Central memory CD4-positive, alpha-beta T cell (primary cell): Measurements from ENCODE around the gene HOXD3.
A peak's percentile ranks its signal among the peaks of the same experiment; 100 is the strongest.

Source experiments
- DNase-seq: peaks from one replicate; pipeline ENCODE4 v3.0.0; 2022

HOXD3 gene

GRCh38 chr2:176121190-176122051 is 35.7 kb upstream of the HOXD3 start:
- no peak for DNase-seq

- no peak for DNase-seq
These were observed 34.9 kb upstream of the HOXD3 start for GRCh38 chr2:176122052-176122682.

DNA sequence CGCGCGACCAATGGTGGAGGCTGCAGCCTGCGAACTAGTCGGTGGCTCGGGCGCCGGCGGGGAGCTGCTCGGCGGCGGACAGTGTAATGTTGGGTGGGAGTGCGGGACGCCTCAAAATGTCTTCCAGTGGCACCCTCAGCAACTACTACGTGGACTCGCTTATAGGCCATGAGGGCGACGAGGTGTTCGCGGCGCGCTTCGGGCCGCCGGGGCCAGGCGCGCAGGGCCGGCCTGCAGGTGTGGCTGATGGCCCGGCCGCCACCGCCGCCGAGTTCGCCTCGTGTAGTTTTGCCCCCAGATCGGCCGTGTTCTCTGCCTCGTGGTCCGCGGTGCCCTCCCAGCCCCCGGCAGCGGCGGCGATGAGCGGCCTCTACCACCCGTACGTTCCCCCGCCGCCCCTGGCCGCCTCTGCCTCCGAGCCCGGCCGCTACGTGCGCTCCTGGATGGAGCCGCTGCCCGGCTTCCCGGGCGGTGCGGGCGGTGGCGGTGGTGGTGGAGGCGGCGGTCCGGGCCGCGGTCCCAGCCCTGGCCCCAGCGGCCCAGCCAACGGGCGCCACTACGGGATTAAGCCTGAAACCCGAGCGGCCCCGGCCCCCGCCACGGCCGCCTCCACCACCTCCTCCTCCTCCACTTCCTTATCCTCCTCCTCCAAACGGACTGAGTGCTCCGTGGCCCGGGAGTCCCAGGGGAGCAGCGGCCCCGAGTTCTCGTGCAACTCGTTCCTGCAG is 34.3 kb upstream of the HOXD3 start, which contains the start of gene HOXD9:
Gene HOXD9, plus strand, starts transcription at position 37 of the 728 bp plus-strand sequence. Its CDS starts 50 bp downstream, at position 87.
- DNase-seq = no peak

DNA sequence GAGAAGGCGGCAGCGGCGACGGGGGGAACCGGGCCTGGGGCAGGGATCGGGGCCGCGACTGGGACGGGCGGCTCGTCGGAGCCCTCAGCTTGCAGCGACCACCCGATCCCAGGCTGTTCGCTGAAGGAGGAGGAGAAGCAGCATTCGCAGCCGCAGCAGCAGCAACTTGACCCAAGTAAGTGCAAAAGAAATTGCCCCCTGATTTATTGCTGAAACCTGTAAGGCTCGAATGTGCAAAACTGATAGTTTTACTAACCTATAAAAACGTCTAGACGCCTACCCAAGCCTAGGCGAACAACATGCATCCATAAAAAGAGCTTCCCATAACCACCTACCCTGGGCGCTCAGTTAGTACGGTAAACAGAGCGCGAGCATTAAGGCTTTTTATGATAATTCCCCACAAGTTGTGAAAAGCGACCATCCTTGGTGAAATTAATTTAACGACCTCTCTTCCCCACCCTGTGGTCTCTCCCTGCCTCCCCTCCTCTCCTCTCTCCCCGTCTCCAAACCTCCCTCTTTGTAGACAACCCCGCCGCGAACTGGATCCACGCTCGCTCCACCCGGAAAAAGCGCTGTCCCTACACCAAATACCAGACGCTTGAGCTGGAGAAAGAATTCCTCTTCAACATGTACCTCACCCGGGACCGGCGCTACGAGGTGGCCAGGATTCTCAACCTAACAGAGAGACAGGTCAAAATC is 33.5 kb upstream of the HOXD3 start:
- no peak for DNase-seq

DNA sequence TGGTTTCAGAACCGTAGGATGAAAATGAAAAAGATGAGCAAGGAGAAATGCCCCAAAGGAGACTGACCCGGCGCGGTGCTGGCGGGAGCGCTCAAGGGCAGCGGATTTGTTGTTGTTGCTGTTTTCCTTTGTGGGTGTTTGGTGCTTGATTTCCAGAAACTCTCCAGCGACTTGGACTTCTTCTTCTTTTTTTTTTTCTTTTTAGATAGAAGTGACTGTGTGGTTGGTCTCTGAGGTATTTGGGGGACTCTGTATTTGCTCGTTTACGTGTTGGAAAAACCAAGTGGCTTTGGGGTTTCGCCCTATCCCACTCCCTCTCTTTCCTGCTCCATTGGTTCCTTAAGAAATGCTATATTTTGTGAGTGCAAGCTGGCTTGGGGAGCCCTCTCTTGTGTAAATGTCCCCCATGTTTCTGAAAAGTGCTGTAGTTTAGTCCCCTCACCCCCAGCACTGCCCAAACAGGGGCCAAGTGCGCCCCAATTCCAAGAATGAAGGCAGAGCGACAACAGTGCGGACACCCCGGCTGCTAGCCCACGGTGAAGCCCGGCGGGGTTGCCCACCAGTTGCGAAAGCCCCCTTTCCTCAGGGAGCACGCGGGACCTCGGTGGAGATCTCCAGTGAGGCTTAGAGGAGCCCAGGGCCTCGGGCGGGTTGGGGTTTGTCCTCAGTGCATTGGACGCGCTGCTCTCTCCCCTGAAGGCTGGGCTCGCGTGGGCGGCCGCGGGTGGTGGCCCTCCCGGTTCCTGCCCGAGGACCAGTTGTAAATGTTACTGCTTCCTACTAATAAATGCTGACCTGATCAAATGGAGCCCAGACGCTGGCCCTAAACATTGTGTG is 32.8 kb upstream of the HOXD3 start:
- no peak for DNase-seq

- DNase-seq = no peak
These were observed 31.9 kb upstream of the HOXD3 start for GRCh38 chr2:176124947-176125771.

DNA sequence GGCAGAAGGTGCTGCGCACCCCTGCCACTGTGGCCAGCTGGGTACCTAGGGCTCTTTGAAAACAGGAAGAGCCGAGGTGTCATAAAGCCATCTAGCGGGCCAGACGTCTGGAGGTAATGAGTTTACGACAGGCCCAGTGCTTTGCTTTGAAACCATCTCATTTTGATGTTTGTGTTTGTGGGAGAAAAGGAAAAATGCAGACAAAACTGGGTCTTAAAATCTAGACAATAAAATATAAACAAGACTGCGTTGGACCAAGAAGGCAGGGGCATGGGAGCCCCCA is 31.4 kb upstream of the HOXD3 start:
- DNase-seq = no peak

- peak; percentile 51 for DNase-seq
These were observed 30.0 kb upstream of the HOXD3 start for GRCh38 chr2:176126929-176127773.

DNA sequence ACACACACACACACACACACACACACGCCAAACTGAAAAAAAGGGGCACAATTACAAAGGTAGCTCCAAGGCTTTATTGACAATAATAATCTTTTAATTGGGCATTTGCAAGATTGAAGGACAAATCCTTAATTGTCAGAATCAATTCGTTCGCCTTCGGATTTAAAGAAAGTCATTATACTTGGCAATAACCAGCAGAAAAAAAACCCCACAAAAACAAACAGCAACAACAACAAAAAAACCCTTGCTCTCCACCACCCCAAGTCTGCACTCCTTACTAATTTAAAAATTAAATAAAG is 29.4 kb upstream of the HOXD3 start:
- DNase-seq = no peak

DNA sequence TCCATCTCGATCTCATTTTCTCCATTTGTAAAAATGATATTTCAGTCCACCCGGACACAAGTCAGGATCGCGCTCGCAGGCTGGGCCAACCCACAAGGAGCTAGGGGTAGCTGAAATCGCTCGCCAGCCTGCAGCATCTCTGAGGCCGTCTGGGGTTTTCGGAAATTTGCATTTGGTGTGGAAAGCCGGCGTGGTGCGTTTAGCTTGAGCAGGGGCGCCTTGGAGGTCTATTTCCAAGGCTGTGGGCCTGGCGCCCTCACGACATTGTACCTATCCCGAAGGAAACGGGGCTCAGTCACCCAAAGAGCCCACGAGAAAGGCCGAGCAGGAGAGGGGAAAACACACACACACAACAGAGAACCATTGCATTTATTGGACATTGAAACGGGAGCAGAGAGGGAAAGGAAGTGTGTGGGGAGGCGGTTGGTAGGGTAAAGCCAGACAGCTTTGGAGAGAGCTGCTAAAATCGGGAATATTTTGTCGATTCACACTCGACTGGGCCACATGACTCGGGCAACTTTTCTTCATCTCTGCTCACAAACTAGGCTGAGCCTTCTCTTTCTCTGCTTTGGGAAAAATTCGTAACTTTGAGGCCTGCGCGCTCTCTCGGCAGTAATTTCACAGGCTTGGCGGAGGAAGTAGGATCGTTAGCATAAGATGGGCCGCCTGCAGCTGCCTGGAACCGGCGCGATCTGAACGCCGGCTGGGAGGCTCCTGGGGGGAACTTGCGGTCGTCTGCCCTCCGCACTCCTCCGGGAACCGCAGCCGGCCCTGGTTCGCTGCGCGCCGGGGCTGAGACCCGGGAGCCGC is 28.7 kb upstream of the HOXD3 start:
- DNase-seq = no peak

GRCh38 chr2:176128982-176129796 is 27.9 kb upstream of the HOXD3 start, which contains the start of gene HOXD8:
HOXD8 (plus strand) TSS chr2:176129705; CDS start chr2:176130367, 662 bp downstream.
- DNase-seq = no peak

DNA sequence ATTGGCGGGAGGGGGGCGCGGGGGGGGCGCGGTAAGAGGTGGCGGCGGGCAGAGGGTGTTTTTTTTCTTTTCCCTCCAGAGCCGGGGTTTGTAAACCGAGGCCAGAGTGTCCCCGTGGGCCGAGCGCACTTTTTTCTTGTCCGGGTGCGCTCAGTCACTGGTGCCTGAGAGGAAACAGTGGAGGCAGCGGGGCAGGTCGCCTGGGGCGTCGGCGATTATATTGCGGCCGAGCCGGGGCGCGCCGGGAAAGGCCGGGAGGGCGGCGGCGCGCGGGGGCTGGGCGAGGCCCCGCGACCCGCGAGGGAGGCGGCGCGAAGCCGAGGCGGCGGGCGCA is 27.3 kb upstream of the HOXD3 start:
- no peak for DNase-seq

DNA sequence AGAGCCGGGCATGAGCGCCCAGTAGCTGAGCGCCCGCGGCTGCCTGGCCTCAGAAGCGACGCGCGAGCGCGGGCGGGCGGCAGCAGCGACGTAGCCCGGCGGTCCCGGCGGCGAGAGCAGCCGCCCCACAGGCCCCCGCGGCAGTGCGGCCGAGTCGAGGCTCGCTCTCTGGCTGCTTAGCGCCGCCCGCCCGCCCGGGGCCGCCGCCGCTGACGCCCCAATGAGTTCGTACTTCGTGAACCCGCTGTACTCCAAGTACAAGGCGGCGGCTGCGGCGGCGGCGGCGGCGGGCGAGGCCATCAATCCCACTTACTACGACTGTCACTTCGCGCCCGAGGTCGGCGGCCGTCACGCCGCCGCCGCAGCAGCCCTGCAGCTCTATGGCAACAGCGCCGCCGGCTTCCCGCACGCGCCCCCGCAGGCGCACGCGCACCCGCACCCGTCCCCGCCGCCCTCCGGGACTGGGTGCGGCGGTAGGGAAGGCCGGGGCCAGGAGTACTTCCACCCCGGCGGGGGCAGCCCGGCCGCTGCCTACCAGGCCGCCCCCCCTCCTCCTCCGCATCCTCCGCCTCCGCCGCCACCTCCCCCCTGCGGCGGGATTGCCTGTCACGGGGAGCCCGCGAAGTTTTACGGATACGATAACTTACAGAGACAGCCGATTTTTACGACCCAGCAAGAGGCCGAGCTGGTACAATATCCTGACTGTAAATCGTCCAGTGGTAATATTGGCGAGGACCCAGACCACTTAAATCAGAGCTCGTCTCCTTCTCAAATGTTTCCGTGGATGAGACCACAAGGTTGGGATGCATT is 26.8 kb upstream of the HOXD3 start:
- no peak for DNase-seq

DNA sequence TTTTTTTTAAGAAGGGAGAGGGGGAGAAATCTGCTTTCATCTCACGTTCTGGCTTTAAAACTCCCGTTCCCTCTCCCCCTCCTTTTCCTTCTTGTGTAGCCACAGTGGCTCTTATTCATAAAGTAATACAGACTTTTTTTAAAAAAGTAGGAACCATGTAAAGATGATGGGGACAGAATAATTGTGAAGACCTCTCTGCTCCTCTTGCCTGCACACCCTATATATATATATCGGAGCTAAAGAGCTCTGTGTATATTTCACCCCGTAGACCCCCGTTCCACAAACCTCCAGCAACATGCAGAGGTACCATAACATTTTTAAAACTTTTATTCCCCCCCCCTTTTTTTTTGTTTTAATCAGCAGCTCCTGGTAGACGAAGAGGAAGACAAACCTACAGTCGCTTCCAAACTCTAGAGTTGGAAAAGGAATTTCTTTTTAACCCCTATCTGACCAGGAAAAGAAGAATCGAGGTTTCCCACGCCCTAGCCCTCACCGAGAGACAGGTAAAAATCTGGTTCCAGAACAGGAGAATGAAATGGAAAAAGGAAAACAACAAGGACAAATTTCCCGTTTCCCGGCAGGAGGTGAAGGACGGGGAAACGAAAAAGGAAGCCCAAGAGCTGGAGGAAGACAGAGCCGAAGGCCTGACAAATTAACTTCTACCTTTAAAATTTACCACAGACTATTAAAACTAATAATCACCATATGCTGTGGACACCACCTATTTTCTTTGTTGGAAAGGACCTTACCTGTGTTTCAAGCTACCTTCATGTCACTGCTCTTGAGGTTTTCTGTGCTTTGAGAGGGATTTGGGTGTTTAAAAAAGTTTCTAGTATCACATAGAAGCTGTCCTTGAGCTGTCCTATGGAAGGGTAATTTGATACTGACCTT is 25.9 kb upstream of the HOXD3 start:
- DNase-seq = no peak

- no peak for DNase-seq
These were observed 25.3 kb upstream of the HOXD3 start for GRCh38 chr2:176131848-176132158.

GRCh38 chr2:176132205-176133171 is 24.6 kb upstream of the HOXD3 start:
- no peak for DNase-seq
